GM12865 (cell line): ENCODE data around the gene ATF4.
A peak's percentile ranks its signal among the peaks of the same experiment; 100 is the strongest.

ENCODE experiments used
- DNase-seq: peaks from one replicate; pipeline ENCODE4 v3.0.0; 2010; ENCODE audit warnings: low read depth
- H3K4me3 ChIP-seq: 2 replicates; pipeline ENCODE4 v1.5.1; 2011; ENCODE audit warnings: mild to moderate bottlenecking, low read depth, low read length, control low read depth
- CTCF ChIP-seq: IDR thresholded peaks from 2 replicates; pipeline ENCODE4 v1.5.1; 2011; ENCODE audit warnings: low read length, control low read depth, low read depth, inconsistent platforms; ENCODE audit not compliant: insufficient read depth; ENCODE audit errors: missing control alignments

The ATF4 gene

GRCh38 chr22:39524753-39525657, 4.6 kb downstream of the ATF4 start:
- no peak overlapping the region for H3K4me3 ChIP-seq
- DNase-seq, result peak; percentile 41
- TF ChIP-seq CTCF, result no peak

DNA sequence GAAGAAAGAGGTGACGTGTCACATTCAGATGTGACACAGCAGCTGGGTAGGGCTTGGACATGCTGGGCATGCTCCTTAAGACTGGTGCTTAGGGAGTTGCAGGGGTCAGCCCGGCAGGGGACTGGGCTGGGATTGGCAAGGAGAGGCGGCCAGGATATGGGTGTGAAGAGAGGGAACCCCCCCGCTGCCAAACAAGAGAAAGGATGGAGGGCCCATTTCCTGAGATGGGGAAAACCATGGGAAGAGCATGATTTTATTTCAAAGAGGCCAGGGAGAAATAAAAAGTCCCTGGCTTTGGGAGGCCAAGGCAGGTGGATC, 5.3 kb downstream of the ATF4 start:
- no peak overlapping the region for H3K4me3 ChIP-seq
- no peak for DNase-seq
- TF ChIP-seq CTCF, result no peak

DNA sequence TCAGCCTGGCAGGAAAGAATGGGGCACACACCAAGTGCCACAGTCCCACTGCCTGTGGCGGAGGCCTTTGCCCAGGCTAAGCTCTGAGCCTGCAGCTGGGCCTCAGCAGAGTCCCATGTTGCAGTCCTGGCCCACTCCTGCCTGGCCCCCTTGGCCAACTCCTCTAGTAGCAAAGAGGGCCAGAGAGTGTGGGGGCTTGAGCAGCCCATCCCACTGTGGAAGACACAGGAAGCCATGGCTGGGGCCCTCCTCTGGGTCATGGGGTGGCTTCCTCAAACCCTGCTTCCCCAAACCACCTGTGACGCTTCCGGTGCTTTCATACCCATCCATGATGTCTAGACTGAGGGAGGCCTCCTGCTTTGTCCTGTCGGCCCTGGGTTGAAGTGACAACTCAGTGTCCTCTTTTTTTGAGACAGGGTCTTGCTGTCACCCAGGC, 6.4 kb downstream of the ATF4 start:
- TF ChIP-seq CTCF, result no peak
- peak; percentile 57 for DNase-seq
- no peak overlapping the region for H3K4me3 ChIP-seq

GRCh38 chr22:39527481-39527961, 7.2 kb downstream of the ATF4 start:
- DNase-seq, result peak; percentile 57
- no peak for TF ChIP-seq CTCF

DNA sequence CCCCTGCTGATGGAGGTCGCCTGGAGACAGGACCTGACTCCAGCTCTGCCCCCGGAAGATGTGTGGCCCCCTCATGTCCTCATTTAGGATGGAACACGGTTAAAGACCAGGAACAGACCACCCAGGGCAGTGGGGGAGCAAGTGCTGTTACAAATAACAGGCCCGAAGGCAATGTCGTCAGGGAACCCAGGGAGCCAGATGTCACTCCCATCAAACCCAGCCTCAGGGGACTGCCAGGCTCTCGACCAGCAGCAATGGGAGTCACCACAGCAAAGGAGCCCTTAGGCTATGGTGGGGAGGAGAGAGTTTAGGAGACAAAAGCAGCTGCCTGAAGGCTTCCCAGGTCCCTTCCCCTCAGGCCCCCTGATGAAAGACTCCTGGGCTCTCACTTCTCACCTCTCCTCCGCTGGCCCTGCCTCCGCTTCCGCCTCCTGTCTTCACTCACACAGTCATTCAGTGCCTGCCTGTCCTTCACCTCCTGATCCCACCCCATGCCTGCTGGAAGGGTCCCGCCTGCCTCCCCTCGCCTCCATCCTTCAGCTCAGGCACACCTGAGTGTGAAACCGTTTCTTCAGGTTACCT, 7.8 kb downstream of the ATF4 start:
- peak overlapping the region; percentile 72 for H3K4me3 ChIP-seq
- no peak for TF ChIP-seq CTCF
- DNase-seq, result peak; percentile 80

More at GRCh38 chr22:39527481-39527961, 7.2 kb downstream of the ATF4 start:
- H3K4me3 ChIP-seq, result peak overlapping the region; percentile 72

GRCh38 chr22:39528681-39529486, 8.5 kb downstream of the ATF4 start:
- peak; percentile 100 for TF ChIP-seq CTCF
- DNase-seq, result peak; percentile 98
- peak overlapping the region; percentile 72 for H3K4me3 ChIP-seq
